GM12865 (cell line): ENCODE measurements around the gene LIPC.
A peak's percentile ranks its signal among the peaks of the same experiment; 100 is the strongest.

ENCODE experiments used
- DNase-seq: peaks from one replicate; pipeline ENCODE4 v3.0.0; 2010; ENCODE audit warnings: low read depth
- H3K4me3 ChIP-seq: 2 replicates; pipeline ENCODE4 v1.5.1; 2011; ENCODE audit warnings: mild to moderate bottlenecking, low read depth, low read length, control low read depth
- CTCF ChIP-seq: IDR thresholded peaks from 2 replicates; pipeline ENCODE4 v1.5.1; 2011; ENCODE audit warnings: low read length, control low read depth, low read depth, inconsistent platforms; ENCODE audit not compliant: insufficient read depth; ENCODE audit errors: missing control alignments

The LIPC gene

GRCh38 chr15:58463815-58464650 lies 32.2 kb downstream of the LIPC start:
- no peak overlapping the region for H3K4me3 ChIP-seq
- DNase-seq, result peak; percentile 50
- no peak for TF ChIP-seq CTCF

- TF ChIP-seq CTCF, result no peak
- DNase-seq, result no peak
- H3K4me3 ChIP-seq, result no peak overlapping the region
Measured at GRCh38 chr15:58465070-58465469, 33.3 kb downstream of the LIPC start.

GRCh38 chr15:58465866-58466517 lies 34.2 kb downstream of the LIPC start:
- TF ChIP-seq CTCF, result no peak
- H3K4me3 ChIP-seq, result no peak overlapping the region
- peak; percentile 43 for DNase-seq

- no peak overlapping the region for H3K4me3 ChIP-seq
- no peak for DNase-seq
- no peak for TF ChIP-seq CTCF
Measured at GRCh38 chr15:58466566-58466965, 34.8 kb downstream of the LIPC start.

GRCh38 chr15:58467121-58467721 lies 35.4 kb downstream of the LIPC start:
- no peak for TF ChIP-seq CTCF
- no peak for DNase-seq
- H3K4me3 ChIP-seq, result no peak overlapping the region

- H3K4me3 ChIP-seq, result no peak overlapping the region
- no peak for TF ChIP-seq CTCF
- DNase-seq, result no peak
Measured at GRCh38 chr15:58467722-58468423, 36.1 kb downstream of the LIPC start.
